Fibroblast of lung (primary cell): ENCODE results near the gene GART.

Experiments
- EZH2 ChIP-seq: IDR thresholded peaks from 2 replicates; pipeline ENCODE4 v1.5.1; 2012; ENCODE audit warnings: low read length, control low read depth, mild to moderate bottlenecking; ENCODE audit errors: missing control alignments
- TF ChIP-seq, protein P1 (sequence below), 2 donors: IDR thresholded peaks in 1 of 2; conservative IDR thresholded peaks in 1 of 2; 1 replicate in 1 of 2; 2 replicates in 1 of 2; pipeline ENCODE4 v1.5.1; 2011 to 2012; ENCODE audit warnings: low read length in 2 of 2, control low read depth in 1 of 2, inconsistent platforms in 1 of 2, low read depth in 1 of 2, mild to moderate bottlenecking in 1 of 2

DNA sequence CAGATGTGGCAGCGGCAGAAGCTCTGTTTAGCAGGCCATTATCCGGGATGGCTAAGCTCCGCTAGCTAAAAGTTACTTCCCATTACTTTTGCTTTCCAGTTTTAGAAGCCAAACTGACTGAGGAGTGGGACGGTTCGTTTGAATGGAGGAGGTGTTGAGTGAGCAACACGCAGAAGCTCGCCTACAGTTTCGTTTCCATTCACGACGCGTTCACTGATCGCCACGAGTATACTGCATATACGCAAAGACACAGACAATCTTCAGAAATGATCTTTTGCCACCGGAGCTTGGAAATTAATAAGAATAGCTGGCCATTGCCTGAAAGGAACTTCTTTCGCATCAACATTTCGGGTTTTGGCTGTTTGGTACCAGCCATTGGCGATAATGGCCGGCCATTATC is 15.5 kb upstream of the GART start:
- TF ChIP-seq EZH2 = no peak
- TF ChIP-seq, protein P1, sequence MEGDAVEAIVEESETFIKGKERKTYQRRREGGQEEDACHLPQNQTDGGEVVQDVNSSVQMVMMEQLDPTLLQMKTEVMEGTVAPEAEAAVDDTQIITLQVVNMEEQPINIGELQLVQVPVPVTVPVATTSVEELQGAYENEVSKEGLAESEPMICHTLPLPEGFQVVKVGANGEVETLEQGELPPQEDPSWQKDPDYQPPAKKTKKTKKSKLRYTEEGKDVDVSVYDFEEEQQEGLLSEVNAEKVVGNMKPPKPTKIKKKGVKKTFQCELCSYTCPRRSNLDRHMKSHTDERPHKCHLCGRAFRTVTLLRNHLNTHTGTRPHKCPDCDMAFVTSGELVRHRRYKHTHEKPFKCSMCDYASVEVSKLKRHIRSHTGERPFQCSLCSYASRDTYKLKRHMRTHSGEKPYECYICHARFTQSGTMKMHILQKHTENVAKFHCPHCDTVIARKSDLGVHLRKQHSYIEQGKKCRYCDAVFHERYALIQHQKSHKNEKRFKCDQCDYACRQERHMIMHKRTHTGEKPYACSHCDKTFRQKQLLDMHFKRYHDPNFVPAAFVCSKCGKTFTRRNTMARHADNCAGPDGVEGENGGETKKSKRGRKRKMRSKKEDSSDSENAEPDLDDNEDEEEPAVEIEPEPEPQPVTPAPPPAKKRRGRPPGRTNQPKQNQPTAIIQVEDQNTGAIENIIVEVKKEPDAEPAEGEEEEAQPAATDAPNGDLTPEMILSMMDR (conservative IDR thresholded peaks at IDR 0.05 in 1 of 2, IDR thresholded peaks at IDR 0.05 in 1 of 2; ENCODE audit: low read depth in 1 of 2, low read length in 2 of 2) = no peak
